Measurements from ENCODE around the gene P3H2.

P3H2 gene

DNA sequence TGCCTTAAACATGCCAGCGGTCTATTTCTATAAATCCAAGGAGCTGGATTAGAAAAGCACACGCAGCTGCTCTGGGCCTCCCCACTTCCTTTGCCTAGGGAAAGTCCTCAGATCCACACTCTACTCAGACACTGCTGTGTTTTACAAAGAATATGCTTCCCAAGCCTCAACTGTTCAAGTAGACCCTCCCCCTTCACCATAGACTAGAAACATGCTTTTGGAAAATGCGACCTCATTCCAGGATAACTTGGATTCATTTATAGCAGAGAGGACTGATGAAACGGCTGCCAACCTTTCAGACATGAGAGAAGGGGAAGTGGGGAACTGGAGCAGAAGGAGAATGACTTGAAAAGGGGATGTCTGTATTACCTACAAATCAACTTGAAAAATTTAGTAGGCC, 64.0 kb downstream of the P3H2 start:
- no peak for DNase-seq (ENCODE audit: low read depth)
- no peak overlapping the region for H3K4me3 ChIP-seq (ENCODE audit: low read depth, low read length)
- TF ChIP-seq, protein P1, sequence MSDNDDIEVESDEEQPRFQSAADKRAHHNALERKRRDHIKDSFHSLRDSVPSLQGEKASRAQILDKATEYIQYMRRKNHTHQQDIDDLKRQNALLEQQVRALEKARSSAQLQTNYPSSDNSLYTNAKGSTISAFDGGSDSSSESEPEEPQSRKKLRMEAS (IDR thresholded peaks at IDR 0.05; ENCODE audit: low read depth, low read length) = no peak
- no peak for TF ChIP-seq MYC (IDR thresholded peaks at IDR 0.05; ENCODE audit: low read depth, low read length)
- no peak for TF ChIP-seq POLR2A (IDR thresholded peaks at IDR 0.05; ENCODE audit: extremely low read depth, insufficient read length)
- TF ChIP-seq, protein P2, sequence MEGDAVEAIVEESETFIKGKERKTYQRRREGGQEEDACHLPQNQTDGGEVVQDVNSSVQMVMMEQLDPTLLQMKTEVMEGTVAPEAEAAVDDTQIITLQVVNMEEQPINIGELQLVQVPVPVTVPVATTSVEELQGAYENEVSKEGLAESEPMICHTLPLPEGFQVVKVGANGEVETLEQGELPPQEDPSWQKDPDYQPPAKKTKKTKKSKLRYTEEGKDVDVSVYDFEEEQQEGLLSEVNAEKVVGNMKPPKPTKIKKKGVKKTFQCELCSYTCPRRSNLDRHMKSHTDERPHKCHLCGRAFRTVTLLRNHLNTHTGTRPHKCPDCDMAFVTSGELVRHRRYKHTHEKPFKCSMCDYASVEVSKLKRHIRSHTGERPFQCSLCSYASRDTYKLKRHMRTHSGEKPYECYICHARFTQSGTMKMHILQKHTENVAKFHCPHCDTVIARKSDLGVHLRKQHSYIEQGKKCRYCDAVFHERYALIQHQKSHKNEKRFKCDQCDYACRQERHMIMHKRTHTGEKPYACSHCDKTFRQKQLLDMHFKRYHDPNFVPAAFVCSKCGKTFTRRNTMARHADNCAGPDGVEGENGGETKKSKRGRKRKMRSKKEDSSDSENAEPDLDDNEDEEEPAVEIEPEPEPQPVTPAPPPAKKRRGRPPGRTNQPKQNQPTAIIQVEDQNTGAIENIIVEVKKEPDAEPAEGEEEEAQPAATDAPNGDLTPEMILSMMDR (IDR thresholded peaks at IDR 0.05; ENCODE audit: low read depth, low read length) = no peak

DNA sequence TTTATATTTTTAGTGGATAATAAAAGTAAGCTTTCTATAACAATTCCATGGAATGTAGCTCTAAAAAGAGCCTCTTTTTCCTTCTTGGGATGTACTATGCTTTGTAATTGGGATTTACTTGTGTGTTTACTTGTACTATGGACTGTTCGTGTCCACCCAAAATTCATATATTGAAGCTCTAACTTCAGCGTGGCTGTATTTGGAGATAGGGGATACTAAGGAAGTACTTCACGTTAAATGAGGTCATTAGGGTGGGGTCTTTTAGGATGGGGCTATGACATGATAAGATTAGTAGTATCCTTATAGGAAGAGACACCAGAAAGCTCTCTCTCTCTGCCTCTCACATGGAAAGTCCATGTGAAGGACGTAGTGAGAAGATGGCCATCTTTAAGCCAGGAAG, 64.9 kb downstream of the P3H2 start:
- H3K4me3 ChIP-seq (ENCODE audit: low read depth, low read length) = no peak overlapping the region
- DNase-seq (ENCODE audit: low read depth) = no peak
- TF ChIP-seq MYC (IDR thresholded peaks at IDR 0.05; ENCODE audit: low read depth, low read length) (no peak), POLR2A (IDR thresholded peaks at IDR 0.05; ENCODE audit: extremely low read depth, insufficient read length) (no peak)
- TF ChIP-seq, protein P1 (IDR thresholded peaks at IDR 0.05; ENCODE audit: low read depth, low read length) = no peak
- TF ChIP-seq, protein P2 (IDR thresholded peaks at IDR 0.05; ENCODE audit: low read depth, low read length) = no peak

DNA sequence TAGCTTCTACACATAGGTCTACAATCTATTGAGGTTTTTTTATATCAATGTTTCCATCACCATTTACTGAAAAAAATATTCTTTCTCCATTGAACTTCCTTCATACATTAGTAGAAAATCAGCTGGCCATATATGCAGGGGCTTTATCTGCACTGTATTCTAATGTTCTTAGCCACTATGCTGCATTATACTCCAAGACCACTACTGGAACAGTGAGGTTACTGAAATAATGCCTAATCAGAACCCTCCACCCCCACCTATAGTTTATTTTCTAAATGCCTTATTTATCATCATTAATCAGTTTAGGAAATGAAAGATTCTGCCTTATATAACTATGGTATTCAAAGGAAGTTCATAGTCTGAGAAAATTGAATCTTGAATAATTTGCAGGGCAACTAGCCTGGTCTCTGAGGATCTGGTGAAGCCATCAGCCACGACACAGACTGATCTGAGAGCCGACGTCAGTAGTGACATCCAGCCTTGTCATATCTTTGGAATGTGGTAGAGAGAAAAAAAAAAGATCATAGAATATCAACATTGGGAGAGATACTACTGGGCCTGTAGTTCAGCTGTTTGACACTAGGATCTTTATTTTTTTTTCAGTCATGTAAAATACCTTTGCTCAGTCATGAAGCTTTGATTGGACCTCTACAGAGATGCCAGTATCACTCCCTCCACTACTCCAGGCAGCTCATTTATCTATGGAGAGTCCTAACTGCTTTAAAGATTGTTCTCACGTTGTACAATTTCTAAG, 66.6 kb downstream of the P3H2 start:
- TF ChIP-seq POLR2A (IDR thresholded peaks at IDR 0.05; ENCODE audit: extremely low read depth, insufficient read length) = no peak
- TF ChIP-seq, protein P2 (IDR thresholded peaks at IDR 0.05; ENCODE audit: low read depth, low read length) = no peak
- TF ChIP-seq MYC (IDR thresholded peaks at IDR 0.05; ENCODE audit: low read depth, low read length) = no peak
- TF ChIP-seq, protein P1 (IDR thresholded peaks at IDR 0.05; ENCODE audit: low read depth, low read length) = no peak
- no peak for DNase-seq (ENCODE audit: low read depth)
- H3K4me3 ChIP-seq (ENCODE audit: low read depth, low read length) = no peak overlapping the region

DNA sequence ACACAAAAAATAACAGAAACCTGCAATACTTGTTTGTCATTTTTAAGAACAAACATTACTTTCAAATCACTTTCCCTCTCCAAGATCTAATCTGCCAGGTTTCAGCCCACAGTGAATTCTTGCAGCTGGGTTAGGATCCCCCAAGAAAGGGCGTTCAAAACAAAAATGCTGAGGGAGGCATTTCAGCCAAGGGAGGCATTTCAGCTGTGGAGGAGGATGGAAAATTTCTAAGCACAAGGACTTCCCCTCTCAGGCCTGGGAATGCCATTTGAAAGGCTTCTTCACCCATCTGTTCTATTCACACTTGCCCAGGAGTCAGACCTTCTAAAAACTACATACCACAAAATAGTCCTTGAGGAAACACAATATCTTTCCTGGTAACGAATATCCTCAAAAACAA, 69.1 kb downstream of the P3H2 start:
- DNase-seq (ENCODE audit: low read depth) = no peak
- TF ChIP-seq, protein P1 (IDR thresholded peaks at IDR 0.05; ENCODE audit: low read depth, low read length) = no peak
- no peak for TF ChIP-seq MYC (IDR thresholded peaks at IDR 0.05; ENCODE audit: low read depth, low read length)
- TF ChIP-seq POLR2A (IDR thresholded peaks at IDR 0.05; ENCODE audit: extremely low read depth, insufficient read length) = no peak
- TF ChIP-seq, protein P2 (IDR thresholded peaks at IDR 0.05; ENCODE audit: low read depth, low read length) = no peak
- no peak overlapping the region for H3K4me3 ChIP-seq (ENCODE audit: low read depth, low read length)

DNA sequence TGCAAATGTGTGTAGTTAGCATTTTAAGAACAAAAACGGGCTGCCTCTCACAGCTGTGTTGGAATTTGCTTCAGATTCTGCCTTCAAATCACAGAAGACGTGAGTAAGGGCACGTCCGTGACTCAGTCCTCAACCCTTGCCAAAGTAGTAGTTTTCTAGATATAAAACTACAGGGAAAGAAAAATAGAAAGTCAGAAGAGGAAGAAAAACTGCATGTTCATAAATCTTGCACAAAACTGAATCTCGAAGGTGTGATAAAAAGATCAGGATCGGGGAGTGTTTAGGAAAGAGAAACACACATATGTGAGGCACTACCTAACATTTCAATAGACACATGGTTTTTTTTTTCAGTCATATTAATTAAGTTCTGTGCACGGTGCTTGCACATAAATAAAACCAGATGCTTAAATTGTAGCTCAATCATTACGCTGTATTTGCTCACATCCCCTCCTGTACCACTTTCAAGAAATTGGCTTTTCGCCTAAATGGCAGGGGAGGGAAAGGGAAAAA, 71.7 kb downstream of the P3H2 start:
- no peak overlapping the region for H3K4me3 ChIP-seq (ENCODE audit: low read depth, low read length)
- DNase-seq (ENCODE audit: low read depth) = no peak
- TF ChIP-seq, protein P1 (IDR thresholded peaks at IDR 0.05; ENCODE audit: low read depth, low read length) = no peak
- TF ChIP-seq, protein P2 (IDR thresholded peaks at IDR 0.05; ENCODE audit: low read depth, low read length) = no peak
- no peak for TF ChIP-seq MYC (IDR thresholded peaks at IDR 0.05; ENCODE audit: low read depth, low read length)
- TF ChIP-seq POLR2A (IDR thresholded peaks at IDR 0.05; ENCODE audit: extremely low read depth, insufficient read length) = no peak

Data from NB4 (cell line).